Activated T-cell treated with anti-CD3 and anti-CD28 coated beads, Interleukin-2, amount 50 U/mL, for 72 hours (primary cell): ENCODE measurements around the gene MRPS27. TPM values are rescaled to one million over a fixed set of nuclear protein-coding genes. Genes with fewer than 3 reads are reported as not detected.

Experiments used
- total RNA-seq, 2 donors: library from RNA; stranded (reverse); gene quantifications; one replicate each; pipeline ENCODE4 v1.2.3, GENCODE V29; 2022

The MRPS27 gene
- total RNA-seq, 2 donors from 2014 or later: 80.5 to 83.7 TPM

Other genes with a start within 250 kb of the MRPS27 start
- 1 to 10 TPM; 5.5 TPM for gene MAP1B, start 212.8 kb downstream of the MRPS27 start, total RNA-seq
- gene PTCD2, start 133 bp upstream of the MRPS27 start, total RNA-seq: 10 to 100 TPM; 13.8 to 19.9 TPM
- not detected for gene ZNF366, start 187.2 kb upstream of the MRPS27 start, total RNA-seq